Caco-2 (cell line): ENCODE results near the gene SLC35F2. TPM values are rescaled to one million over a fixed set of nuclear protein-coding genes. Genes with fewer than 3 reads are reported as not detected.

Experiments
- BruUV-seq: library from RNA; stranded (reverse); fragments of 400-500 nt; replicated peaks from 2 replicates; lab custom pipeline; 2021; lab: Mats Ljungman, UMichigan
- CTCF ChIA-PET: fragments of 300-600 bp; sonication (Branson Sonifier 250); formaldehyde crosslinking; loops from one replicate; lab custom pipeline; 2022; ENCODE audit warnings: antibody characterized with exemption; lab: Charles Lee
- POLR2A ChIA-PET: fragments of 300-600 bp; sonication (Branson Sonifier 250); formaldehyde crosslinking; loops from one replicate; lab custom pipeline; 2022; ENCODE audit warnings: antibody characterized with exemption; lab: Charles Lee
- DNase-seq, 2 experiments: peaks; one replicate each; pipeline versions ENCODE4 v3.0.0 to v3.0.0-alpha.2; 2020 to 2022
- H3K27me3 ChIP-seq: replicated peaks from 2 replicates; pipeline ENCODE4 v1.6.0; 2011; ENCODE audit warnings: low read length; ENCODE audit not compliant: control insufficient read depth, insufficient read depth
- H3K36me3 ChIP-seq: 2 replicates; pipeline ENCODE4 v1.5.1; 2011; ENCODE audit warnings: low read length; ENCODE audit not compliant: control insufficient read depth, insufficient read depth
- H3K4me1 ChIP-seq: fragments of 250-450 bp; sonication (Bioruptor Pico); 2 replicates; pipeline ENCODE4 v1.5.1; 2020; ENCODE audit warnings: mild to moderate bottlenecking
- H3K4me3 ChIP-seq: 2 replicates; pipeline ENCODE4 v1.5.1; 2011; ENCODE audit warnings: low read depth, mild to moderate bottlenecking, control low read depth, low read length
- H3K9me3 ChIP-seq: fragments of 250-450 bp; sonication (Bioruptor Pico); 2 replicates; pipeline ENCODE4 v1.5.1; 2020; ENCODE audit warnings: mild to moderate bottlenecking, moderate library complexity
- H3K27ac Mint-ChIP-seq: one replicate; pipeline ENCODE4 v1.8.0; 2022; ENCODE audit warnings: mixed read lengths; ENCODE audit not compliant: unreplicated experiment
- H3K27me3 Mint-ChIP-seq: one replicate; pipeline ENCODE4 v1.8.0; 2022; ENCODE audit warnings: mixed read lengths; ENCODE audit not compliant: insufficient read depth, unreplicated experiment
- H3K36me3 Mint-ChIP-seq: one replicate; pipeline ENCODE4 v1.8.0; 2022; ENCODE audit warnings: mild to moderate bottlenecking, mixed read lengths; ENCODE audit not compliant: insufficient read depth, unreplicated experiment
- H3K4me1 Mint-ChIP-seq: one replicate; pipeline ENCODE4 v1.8.0; 2022; ENCODE audit warnings: low read depth, mixed read lengths; ENCODE audit not compliant: unreplicated experiment
- H3K4me3 Mint-ChIP-seq: one replicate; pipeline ENCODE4 v1.8.0; 2022; ENCODE audit warnings: mild to moderate bottlenecking, moderate library complexity, mixed read lengths; ENCODE audit not compliant: unreplicated experiment
- H3K9me3 Mint-ChIP-seq: one replicate; pipeline ENCODE4 v1.8.0; 2022; ENCODE audit warnings: mixed read lengths; ENCODE audit not compliant: unreplicated experiment
- CTCF ChIP-seq, 2 experiments: fragments of 200-600 bp in 1 of 2; IDR thresholded peaks; 1 replicate in 1 of 2; 2 replicates in 1 of 2; pipeline versions ENCODE4 v1.5.1 to v1.8.0; 2011 to 2022; ENCODE audit warnings: antibody characterized with exemption in 1 of 2, control low read depth in 1 of 2, inconsistent platforms in 1 of 2, low read depth in 1 of 2, low read length in 1 of 2, mild to moderate bottlenecking in 1 of 2, moderate library complexity in 1 of 2; ENCODE audit not compliant: insufficient read depth in 1 of 2, severe bottlenecking in 1 of 2, unreplicated experiment in 1 of 2
- intact Hi-C: fragments of 100-400 bp; cut with micrococcal nuclease; formaldehyde crosslinking; loops from one replicate; pipeline ENCODE4 v1.10.0; 2022; ENCODE audit not compliant: unreplicated experiment
- total RNA-seq: library from RNA; stranded (reverse); gene quantifications from 2 replicates; pipeline ENCODE4 v1.2.3, GENCODE V29; 2022

Gene SLC35F2
- total RNA-seq, 1 experiment from 2014 or later: 44.9 TPM

GRCh38 chr11:107785401-107785800 is 73.2 kb downstream of the SLC35F2 start:
- Histone ChIP-seq H3K27me3 (no peaks in the 10 kb centered on the region), H3K4me1 (peaks cover 5% of the 10 kb centered on the region), H3K9me3 (no peaks in the 10 kb centered on the region), H3K36me3 (no peaks in the 10 kb centered on the region), H3K4me3 (no peak overlapping the region)
- DNase-seq: no peak
- POLR2A ChIA-PET: no interaction called here
- Mint-ChIP-seq H3K27me3 (no peaks in the 10 kb centered on the region), H3K4me3 (no peak overlapping the region), H3K36me3 (peaks cover 11% of the 10 kb centered on the region), H3K9me3 (no peaks in the 10 kb centered on the region), H3K27ac (no peak overlapping the region), H3K4me1 (peaks cover 4% of the 10 kb centered on the region)
- BruUV-seq: no TSS peak
- TF ChIP-seq CTCF (IDR thresholded peaks at IDR 0.05; ENCODE audit: insufficient read depth in 1 of 2, low read depth in 1 of 2, low read length in 1 of 2, severe bottlenecking in 1 of 2, unreplicated experiment in 1 of 2): no peak
- intact Hi-C loops: no loop called here
- CTCF ChIA-PET: interaction anchor here (1.2 kb wide), 1 partner anchor 14 kb away, joined by 4 read pairs; no protein-coding TSS in a partner anchor

GRCh38 chr11:107783121-107783520 is 75.5 kb downstream of the SLC35F2 start:
- Mint-ChIP-seq H3K27me3 (no peaks in the 10 kb centered on the region), H3K36me3 (no peaks in the 10 kb centered on the region), H3K4me1 (peaks cover 14% of the 10 kb centered on the region), H3K4me3 (no peak overlapping the region), H3K9me3 (no peaks in the 10 kb centered on the region), H3K27ac (no peak overlapping the region)
- peaks cover 5% of the 10 kb centered on the region for H3K4me1 ChIP-seq
- intact Hi-C loops: no loop called here
- no peaks in the 10 kb centered on the region for H3K36me3 ChIP-seq
- no peak overlapping the region for H3K4me3 ChIP-seq
- no peaks in the 10 kb centered on the region for H3K27me3 ChIP-seq
- H3K9me3 ChIP-seq: no peaks in the 10 kb centered on the region
- no peak for TF ChIP-seq CTCF (IDR thresholded peaks at IDR 0.05; ENCODE audit: insufficient read depth in 1 of 2, low read depth in 1 of 2, low read length in 1 of 2, severe bottlenecking in 1 of 2, unreplicated experiment in 1 of 2)
- BruUV-seq: no TSS peak
- DNase-seq: no peak
- ChIA-PET CTCF (no interaction called here), POLR2A (no interaction called here)

GRCh38 chr11:107780775-107781174 is 77.8 kb downstream of the SLC35F2 start:
- POLR2A ChIA-PET: no interaction called here

More at GRCh38 chr11:107780775-107781174, 77.8 kb downstream of the SLC35F2 start:
- no TSS peak for BruUV-seq
- Mint-ChIP-seq H3K27me3 (no peaks in the 10 kb centered on the region), H3K27ac (no peak overlapping the region), H3K4me1 (peaks cover 14% of the 10 kb centered on the region), H3K9me3 (no peaks in the 10 kb centered on the region), H3K4me3 (no peak overlapping the region), H3K36me3 (no peaks in the 10 kb centered on the region)
- Histone ChIP-seq H3K4me3 (no peak overlapping the region), H3K4me1 (peaks cover 5% of the 10 kb centered on the region), H3K27me3 (no peaks in the 10 kb centered on the region), H3K9me3 (no peaks in the 10 kb centered on the region), H3K36me3 (no peaks in the 10 kb centered on the region)
- intact Hi-C loops: no loop called here
- no peak for DNase-seq
- CTCF ChIA-PET: no interaction called here
- no peak for TF ChIP-seq CTCF (IDR thresholded peaks at IDR 0.05; ENCODE audit: insufficient read depth in 1 of 2, low read depth in 1 of 2, low read length in 1 of 2, severe bottlenecking in 1 of 2, unreplicated experiment in 1 of 2)
